Tibial artery (tissue), 4 donors: ENCODE data around the gene THRB.
"Not testable (repeated sequence)": the region's sequence is repeated elsewhere in the genome, so short reads cannot be mapped to it uniquely, and the experiment has no call there.

Experiments used
- DNase-seq, 2 donors: peaks; one replicate each; pipeline ENCODE4 v3.0.0-alpha.2; 2019
- H3K27ac ChIP-seq, 2 donors: fragments of 200-600 bp; sonication (generic) in 1 of 2; 1 replicate in 1 of 2; 2 replicates in 1 of 2; pipeline ENCODE4 v1.5.1; 2018 to 2019; ENCODE audit warnings: mild to moderate bottlenecking in 1 of 2
- H3K27me3 ChIP-seq, 2 donors: fragments of 200-600 bp; sonication (generic) in 1 of 2; one replicate each; pipeline versions ENCODE4 v1.5.1 to v1.6.0; 2016 to 2019
- H3K36me3 ChIP-seq, 3 donors: fragments of 200-600 bp; sonication (generic) in 2 of 3; one replicate each; pipeline ENCODE4 v1.5.1; 2016 to 2019; ENCODE audit warnings: mild to moderate bottlenecking in 2 of 3
- H3K4me1 ChIP-seq, 4 donors: fragments of 200-600 bp; sonication (generic) in 2 of 4; 1 replicate in 3 of 4; 2 replicates in 1 of 4; pipeline ENCODE4 v1.5.1; 2016 to 2019
- H3K4me3 ChIP-seq, 2 donors: fragments of 200-600 bp; sonication (generic) in 1 of 2; 1 replicate in 1 of 2; 2 replicates in 1 of 2; pipeline ENCODE4 v1.5.1; 2018 to 2019; ENCODE audit warnings: mild to moderate bottlenecking in 2 of 2
- H3K9me3 ChIP-seq, 3 donors: fragments of 200-600 bp; sonication (generic) in 1 of 3; one replicate each; pipeline ENCODE4 v1.5.1; 2016 to 2019
- intact Hi-C: fragments of 100-400 bp; cut with DNase I; formaldehyde crosslinking; loops from one replicate; pipeline ENCODE4 v1.15.0; 2023; ENCODE audit warnings: low total_unique reads
- TF ChIP-seq, protein P1 (sequence below), 2 experiments: fragments of 200-600 bp in 1 of 2; fragments of 450-650 bp in 1 of 2; IDR thresholded peaks; one replicate each; pipeline ENCODE4 v1.5.1; 2017 to 2019; ENCODE audit warnings: antibody characterized with exemption in 2 of 2, mild to moderate bottlenecking in 1 of 2, moderate library complexity in 1 of 2

Gene THRB

DNA sequence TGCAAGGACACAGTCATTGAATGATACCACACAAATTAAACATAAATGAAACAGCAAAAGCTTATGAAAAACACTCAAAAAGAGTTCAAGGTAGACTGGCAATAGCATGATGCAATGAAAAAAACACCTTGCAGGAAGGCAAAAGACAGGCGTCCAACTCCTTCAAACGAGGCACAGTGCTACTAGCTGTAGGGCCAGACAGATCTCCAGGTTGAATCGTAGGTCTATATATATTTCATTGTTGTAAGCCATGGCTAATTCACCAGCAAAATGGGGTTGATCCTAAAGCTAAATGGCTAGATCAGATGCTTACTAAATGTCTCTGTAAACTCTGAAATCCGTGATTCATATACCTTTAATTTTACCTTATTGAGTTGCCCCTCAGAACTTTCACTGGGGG, 94.2 kb downstream of the THRB start:
- no peak for DNase-seq
- TF ChIP-seq, protein P1, sequence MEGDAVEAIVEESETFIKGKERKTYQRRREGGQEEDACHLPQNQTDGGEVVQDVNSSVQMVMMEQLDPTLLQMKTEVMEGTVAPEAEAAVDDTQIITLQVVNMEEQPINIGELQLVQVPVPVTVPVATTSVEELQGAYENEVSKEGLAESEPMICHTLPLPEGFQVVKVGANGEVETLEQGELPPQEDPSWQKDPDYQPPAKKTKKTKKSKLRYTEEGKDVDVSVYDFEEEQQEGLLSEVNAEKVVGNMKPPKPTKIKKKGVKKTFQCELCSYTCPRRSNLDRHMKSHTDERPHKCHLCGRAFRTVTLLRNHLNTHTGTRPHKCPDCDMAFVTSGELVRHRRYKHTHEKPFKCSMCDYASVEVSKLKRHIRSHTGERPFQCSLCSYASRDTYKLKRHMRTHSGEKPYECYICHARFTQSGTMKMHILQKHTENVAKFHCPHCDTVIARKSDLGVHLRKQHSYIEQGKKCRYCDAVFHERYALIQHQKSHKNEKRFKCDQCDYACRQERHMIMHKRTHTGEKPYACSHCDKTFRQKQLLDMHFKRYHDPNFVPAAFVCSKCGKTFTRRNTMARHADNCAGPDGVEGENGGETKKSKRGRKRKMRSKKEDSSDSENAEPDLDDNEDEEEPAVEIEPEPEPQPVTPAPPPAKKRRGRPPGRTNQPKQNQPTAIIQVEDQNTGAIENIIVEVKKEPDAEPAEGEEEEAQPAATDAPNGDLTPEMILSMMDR (IDR thresholded peaks at IDR 0.05): no peak
- Histone ChIP-seq H3K36me3 (no peaks in the 10 kb centered on the region), H3K4me1 (peaks cover 0 to 38% (median 23%) of the 10 kb centered on the region in 4 donors), H3K27ac (peak overlapping the region; percentile 17 to 64), H3K27me3 (no peaks in the 10 kb centered on the region), H3K9me3 (no peaks in the 10 kb centered on the region), H3K4me3 (no peak overlapping the region)
- intact Hi-C loops: no loop called here

- Histone ChIP-seq H3K4me3 (no peak overlapping the region), H3K27me3 (no peaks in the 10 kb centered on the region), H3K36me3 (no peaks in the 10 kb centered on the region), H3K9me3 (no peaks in the 10 kb centered on the region), H3K4me1 (peaks cover 0 to 38% (median 23%) of the 10 kb centered on the region in 4 donors), H3K27ac (peak overlapping the region; percentile 17 to 64)
- DNase-seq: no peak
- intact Hi-C loops: no loop called here
- TF ChIP-seq, protein P1 (IDR thresholded peaks at IDR 0.05): no peak
These were observed 94.6 kb downstream of the THRB start for GRCh38 chr3:24400015-24400414.

- Histone ChIP-seq H3K27me3 (no peaks in the 10 kb centered on the region), H3K4me3 (no peak overlapping the region), H3K36me3 (no peaks in the 10 kb centered on the region), H3K27ac (peak overlapping the region; percentile 17 to 64), H3K4me1 (peaks cover 0 to 41% (median 24%) of the 10 kb centered on the region in 4 donors), H3K9me3 (no peaks in the 10 kb centered on the region)
- intact Hi-C loops: no loop called here
- DNase-seq: no peak
- TF ChIP-seq, protein P1 (IDR thresholded peaks at IDR 0.05): no peak
These were observed 95.0 kb downstream of the THRB start for GRCh38 chr3:24399614-24400013.

DNA sequence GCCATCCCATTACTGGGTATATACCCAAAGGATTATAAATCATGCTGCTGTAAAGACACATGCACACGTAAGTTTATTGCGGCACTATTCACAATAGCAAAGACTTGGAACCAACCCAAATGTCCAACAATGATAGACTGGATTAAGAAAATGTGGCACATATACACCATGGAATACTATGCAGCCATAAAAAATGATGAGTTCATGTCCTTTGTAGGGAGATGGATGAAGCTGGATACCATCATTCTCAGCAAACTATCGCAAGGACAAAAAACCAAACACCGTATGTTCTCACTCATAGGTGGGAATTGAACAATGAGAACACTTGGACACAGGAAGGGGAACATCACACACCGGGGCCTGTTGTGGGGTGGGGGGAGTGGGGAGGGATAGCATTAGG, 95.9 kb downstream of the THRB start:
- intact Hi-C loops, H3K4me3 ChIP-seq, DNase-seq, H3K27me3 ChIP-seq, H3K9me3 ChIP-seq, H3K36me3 ChIP-seq, H3K27ac ChIP-seq: not testable (repeated sequence)
- peaks cover 0 to 48% (median 28%) of the 10 kb centered on the region in 4 donors for H3K4me1 ChIP-seq

DNA sequence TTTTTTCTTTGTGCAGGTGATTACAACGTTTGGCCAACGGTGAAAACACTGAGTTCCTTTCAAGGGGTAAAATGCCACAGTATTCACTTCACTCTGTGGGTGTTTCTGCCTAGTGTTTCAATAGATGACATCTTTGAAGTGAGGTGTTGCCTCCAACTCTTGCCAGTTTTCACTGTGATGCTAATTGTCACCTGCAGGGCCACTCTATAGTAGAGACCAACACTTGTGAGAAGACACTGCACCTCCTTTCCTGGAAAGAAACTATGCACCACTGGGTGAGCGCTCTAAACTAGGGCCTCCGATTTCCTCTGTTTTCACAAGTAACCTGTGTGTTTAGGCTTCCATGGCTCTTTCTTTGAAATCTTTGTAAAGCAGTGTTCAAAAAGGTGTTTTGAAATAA, 98.3 kb downstream of the THRB start:
- Histone ChIP-seq H3K36me3 (no peaks in the 10 kb centered on the region), H3K9me3 (no peaks in the 10 kb centered on the region), H3K4me1 (peaks cover 0 to 57% (median 25%) of the 10 kb centered on the region in 4 donors), H3K4me3 (no peak overlapping the region), H3K27me3 (no peaks in the 10 kb centered on the region), H3K27ac (no peak overlapping the region)
- intact Hi-C loops: no loop called here
- TF ChIP-seq, protein P1 (IDR thresholded peaks at IDR 0.05): no peak
- DNase-seq: no peak

- no peak for DNase-seq
- peak overlapping the region; percentile 15 to 22 for H3K27ac ChIP-seq
- H3K9me3 ChIP-seq: no peaks in the 10 kb centered on the region
- TF ChIP-seq, protein P1 (IDR thresholded peaks at IDR 0.05): no peak
- peaks cover 0 to 57% (median 22%) of the 10 kb centered on the region in 4 donors for H3K4me1 ChIP-seq
- no peak overlapping the region for H3K4me3 ChIP-seq
- intact Hi-C loops: no loop called here
- H3K27me3 ChIP-seq: no peaks in the 10 kb centered on the region
- H3K36me3 ChIP-seq: no peaks in the 10 kb centered on the region
These were observed 99.9 kb downstream of the THRB start for GRCh38 chr3:24394754-24395153.
